NCI-H2107 (cell line): Measurements from ENCODE around the gene KDM3B.
"Not testable (repeated sequence)": the region's sequence is repeated elsewhere in the genome, so short reads cannot be mapped to it uniquely, and the experiment has no call there.

Source experiments
- DNase-seq: peaks from one replicate; lab custom pipeline; 2025; lab: John Stamatoyannopoulos, UW

The KDM3B gene

DNA sequence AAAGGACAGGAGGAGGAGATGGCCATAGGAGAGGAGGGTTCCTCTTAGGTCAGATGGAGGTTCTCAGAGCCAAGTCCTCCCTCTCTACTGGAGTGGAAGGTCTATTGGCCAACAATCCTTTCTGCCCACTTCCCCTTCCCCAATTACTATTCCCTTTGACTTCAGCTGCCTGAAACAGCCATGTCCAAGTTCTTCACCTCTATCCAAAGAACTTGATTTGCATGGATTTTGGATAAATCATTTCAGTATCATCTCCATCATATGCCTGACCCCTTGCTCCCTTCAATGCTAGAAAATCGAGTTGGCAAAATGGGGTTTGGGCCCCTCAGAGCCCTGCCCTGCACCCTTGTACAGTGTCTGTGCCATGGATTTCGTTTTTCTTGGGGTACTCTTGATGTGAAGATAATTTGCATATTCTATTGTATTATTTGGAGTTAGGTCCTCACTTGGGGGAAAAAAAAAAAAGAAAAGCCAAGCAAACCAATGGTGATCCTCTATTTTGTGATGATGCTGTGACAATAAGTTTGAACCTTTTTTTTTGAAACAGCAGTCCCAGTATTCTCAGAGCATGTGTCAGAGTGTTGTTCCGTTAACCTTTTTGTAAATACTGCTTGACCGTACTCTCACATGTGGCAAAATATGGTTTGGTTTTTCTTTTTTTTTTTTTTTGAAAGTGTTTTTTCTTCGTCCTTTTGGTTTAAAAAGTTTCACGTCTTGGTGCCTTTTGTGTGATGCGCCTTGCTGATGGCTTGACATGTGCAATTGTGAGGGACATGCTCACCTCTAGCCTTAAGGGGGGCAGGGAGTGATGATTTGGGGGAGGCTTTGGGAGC, 115.9 kb downstream of the KDM3B start:
- no peak for DNase-seq

DNA sequence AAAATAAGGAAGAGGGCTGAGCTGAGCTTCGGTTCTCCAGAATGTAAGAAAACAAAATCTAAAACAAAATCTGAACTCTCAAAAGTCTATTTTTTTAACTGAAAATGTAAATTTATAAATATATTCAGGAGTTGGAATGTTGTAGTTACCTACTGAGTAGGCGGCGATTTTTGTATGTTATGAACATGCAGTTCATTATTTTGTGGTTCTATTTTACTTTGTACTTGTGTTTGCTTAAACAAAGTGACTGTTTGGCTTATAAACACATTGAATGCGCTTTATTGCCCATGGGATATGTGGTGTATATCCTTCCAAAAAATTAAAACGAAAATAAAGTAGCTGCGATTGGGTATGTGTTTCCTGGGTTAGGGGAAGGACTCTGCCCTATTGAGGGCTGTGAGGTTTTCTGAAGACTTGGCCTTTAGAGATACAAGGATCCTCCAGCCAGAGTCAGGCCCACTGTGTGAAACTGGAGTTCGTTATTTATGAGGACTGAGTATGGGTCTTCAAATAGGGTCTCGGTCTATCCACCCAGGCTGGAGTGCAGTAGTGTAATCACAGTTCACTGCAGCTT, 116.6 kb downstream of the KDM3B start:
- DNase-seq: no peak

DNA sequence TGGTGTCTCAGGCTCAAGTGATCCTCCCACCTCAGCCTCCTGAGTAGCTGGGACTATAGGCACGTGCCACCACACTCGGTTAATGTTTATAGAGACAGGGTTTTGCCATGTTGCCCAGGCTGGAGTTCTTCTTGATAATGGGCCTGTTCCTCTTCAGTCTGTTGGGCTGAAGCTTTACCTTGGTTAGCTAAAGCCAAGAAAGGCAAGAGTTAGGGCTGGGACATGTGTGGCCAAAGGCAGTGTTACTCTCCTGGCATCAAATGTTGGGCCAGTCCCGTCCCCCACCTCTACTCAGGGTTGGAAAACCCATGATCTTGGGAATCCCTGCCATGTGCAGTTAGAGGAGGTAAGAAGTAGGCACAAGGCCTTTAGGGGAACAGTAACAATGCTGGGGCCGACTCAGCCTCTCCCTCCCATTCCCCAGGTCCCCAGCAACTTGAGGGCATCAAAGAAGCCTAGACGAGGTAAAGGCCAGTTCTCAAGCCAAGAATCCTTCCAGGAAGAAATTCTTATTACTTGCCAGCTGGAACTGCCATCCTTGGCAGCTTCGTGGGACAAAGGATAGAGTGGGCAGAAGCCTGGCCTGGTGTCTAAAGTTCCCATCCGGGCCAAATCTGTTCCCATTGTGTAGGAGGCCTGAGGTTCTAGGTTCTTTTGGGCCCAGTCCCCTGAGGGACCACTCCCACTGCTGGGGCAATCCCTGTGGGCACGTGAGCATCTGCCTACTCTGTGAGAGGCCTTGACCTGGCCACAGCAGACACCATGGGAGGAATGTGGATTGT, 117.2 kb downstream of the KDM3B start:
- no peak for DNase-seq

DNA sequence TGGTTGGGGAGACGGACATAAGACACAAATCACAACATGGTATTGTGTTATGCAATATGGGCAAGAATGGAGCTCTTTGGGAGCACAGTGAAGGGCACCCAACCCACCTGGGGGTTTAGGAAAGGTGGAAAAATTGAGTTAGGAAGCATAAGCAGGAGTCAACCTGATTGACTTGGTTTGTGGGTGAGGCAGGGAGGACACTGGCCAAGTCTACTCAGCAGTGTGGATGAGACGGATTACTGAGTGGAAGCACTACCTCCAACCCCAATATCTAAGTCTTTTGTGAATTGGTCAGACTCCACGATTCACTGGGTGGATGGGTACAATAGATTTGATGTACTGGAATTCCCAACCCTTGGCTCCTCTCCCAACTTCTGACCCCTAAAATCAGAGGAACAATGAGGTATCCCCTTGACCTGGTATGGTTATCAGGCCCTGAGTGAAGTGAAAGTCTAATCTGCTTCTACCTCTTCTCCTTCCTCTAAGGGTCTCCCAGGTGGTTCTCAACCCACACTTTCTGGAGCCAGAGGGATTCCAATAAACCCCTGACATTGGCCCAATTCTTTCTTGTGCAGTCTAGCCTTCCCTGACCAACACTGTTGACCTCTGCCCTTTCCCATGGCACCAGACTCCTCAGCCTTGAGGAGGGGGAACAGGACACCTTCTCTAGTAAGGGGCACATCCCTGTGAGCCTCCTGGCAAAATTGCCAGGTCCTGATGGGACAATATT, 118.0 kb downstream of the KDM3B start:
- DNase-seq: no peak

DNA sequence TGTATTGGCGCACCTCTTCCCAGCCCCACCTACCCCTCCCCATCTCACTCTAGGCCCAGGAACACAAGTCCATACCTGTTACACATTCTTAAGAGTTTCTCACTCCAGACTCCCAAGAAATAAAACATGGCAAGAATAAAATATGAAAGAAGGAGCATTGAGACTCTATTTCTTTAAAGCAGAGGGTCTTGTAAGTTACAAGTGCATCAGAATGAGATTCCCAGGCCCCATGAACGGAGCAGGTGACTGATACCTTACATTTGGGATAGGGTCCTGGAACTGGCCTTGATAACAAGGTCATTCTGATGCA, 118.5 kb downstream of the KDM3B start:
- no peak for DNase-seq

DNA sequence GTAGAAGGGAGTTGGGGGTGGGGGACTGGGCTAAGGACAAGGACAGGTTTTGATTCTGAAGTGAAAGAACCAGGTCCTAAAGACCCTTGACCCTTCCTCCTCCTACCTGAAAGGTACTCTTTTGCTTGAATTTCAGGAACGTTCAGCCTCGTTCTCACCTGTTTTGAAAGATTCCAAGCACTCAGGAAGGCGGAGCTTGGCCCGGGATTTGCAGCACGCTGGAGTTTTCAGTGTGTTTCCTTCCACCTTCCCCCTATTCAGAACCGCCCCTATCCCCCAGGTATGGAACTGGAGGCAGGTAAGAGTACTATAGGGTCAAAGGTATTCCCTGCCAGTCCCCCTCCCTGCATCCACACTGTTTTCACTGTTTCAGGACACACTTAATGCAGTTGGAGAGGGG, 119.9 kb downstream of the KDM3B start:
- no peak for DNase-seq

DNA sequence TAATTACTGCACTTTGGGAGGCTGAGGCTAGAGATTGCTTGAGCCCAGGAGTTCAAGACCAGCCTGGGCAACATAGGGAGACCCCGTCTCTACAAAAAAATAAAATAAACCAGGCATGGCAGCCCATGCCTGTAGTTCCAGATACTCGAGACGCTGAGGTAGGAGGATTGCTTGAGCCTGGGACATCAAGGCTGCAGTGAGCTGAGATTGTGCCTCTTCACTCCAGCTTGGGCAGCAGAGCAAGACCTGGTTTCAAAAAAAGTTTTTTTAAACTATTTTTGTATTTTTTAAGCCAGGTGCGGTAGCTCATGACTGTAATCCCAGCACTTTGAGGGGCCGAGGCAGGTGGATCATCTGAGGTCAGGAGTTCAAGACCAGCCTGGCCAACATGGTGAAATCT, 120.7 kb downstream of the KDM3B start:
- not testable (repeated sequence) for DNase-seq

DNA sequence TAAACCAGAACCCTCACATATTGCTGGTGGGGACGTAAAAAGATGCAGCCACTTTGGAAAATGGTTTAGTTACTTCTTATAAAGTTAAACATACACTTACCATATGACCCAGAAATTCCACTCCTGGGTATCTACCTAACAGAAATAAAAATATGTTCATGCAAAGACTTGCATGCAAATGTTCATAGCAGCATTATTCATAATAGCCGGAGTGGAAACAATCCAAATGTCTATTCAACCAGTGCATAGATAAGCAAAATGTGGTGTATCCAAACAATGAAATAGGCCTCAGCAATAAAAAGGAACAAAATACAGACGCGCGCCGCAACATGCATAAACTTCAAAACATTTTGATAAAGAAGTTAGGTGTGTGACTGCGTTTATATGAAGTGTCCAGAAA, 124.4 kb downstream of the KDM3B start:
- no peak for DNase-seq

DNA sequence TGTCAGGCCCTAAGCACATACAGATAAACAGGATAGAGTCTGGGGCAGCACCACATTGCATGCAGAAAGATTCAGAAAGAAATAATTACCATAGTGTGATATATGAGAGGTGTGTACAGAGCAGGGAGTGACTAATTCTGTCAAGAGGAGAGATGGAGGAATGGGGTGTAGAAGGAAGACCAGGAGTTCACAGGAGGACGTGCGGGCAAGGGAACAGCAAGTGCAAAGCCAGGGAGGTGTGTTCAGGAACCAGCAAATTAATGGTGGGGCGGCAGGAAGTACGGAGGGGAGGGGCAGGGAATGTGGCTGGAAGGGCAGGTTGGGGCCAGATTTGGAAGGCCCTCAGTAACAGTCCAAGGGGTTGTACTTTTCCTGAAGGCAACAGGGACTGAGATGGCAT, 130.2 kb downstream of the KDM3B start:
- DNase-seq: no peak
